HG03521 (cell line): ENCODE results near the gene SHH.
A peak's percentile ranks its signal among the peaks of the same experiment; 100 is the strongest.
"Not testable (repeated sequence)": the region's sequence is repeated elsewhere in the genome, so short reads cannot be mapped to it uniquely, and the experiment has no call there.

Source experiments
- ATAC-seq: cut with Tn5 transposase; IDR thresholded peaks from one replicate; pipeline ENCODE4 v1.9.1; 2021; ENCODE audit warnings: mild to moderate bottlenecking, moderate library complexity; ENCODE audit not compliant: unreplicated experiment

The SHH gene

GRCh38 chr7:155820788-155821187 is 8.5 kb upstream of the SHH start:
- no peak for ATAC-seq

- no peak for ATAC-seq
Measured at GRCh38 chr7:155820246-155820645, 8.0 kb upstream of the SHH start.

- no peak for ATAC-seq
Measured at GRCh38 chr7:155819186-155819585, 6.9 kb upstream of the SHH start.

- ATAC-seq = no peak
Measured at GRCh38 chr7:155818820-155819168, 6.5 kb upstream of the SHH start.

GRCh38 chr7:155818154-155818819 is 6.0 kb upstream of the SHH start:
- no peak for ATAC-seq

GRCh38 chr7:155817515-155817914 is 5.3 kb upstream of the SHH start:
- ATAC-seq = not testable (repeated sequence)

- no peak for ATAC-seq
Measured at GRCh38 chr7:155816996-155817395, 4.7 kb upstream of the SHH start.

GRCh38 chr7:155816192-155816508 is 3.9 kb upstream of the SHH start:
- ATAC-seq = no peak

GRCh38 chr7:155815332-155816191 is 3.3 kb upstream of the SHH start:
- peak; percentile 68 for ATAC-seq

GRCh38 chr7:155814316-155815276 is 2.3 kb upstream of the SHH start:
- ATAC-seq = no peak

- no peak for ATAC-seq
Measured at GRCh38 chr7:155813546-155814315, 1.5 kb upstream of the SHH start.

- ATAC-seq = no peak
Measured at GRCh38 chr7:155813125-155813524, 862 bp upstream of the SHH start.

- no peak for ATAC-seq
Measured at GRCh38 chr7:155811560-155811894, 736 bp downstream of the SHH start.

GRCh38 chr7:155810770-155811559 is 1.3 kb downstream of the SHH start:
- ATAC-seq = no peak

GRCh38 chr7:155809947-155810769 is 2.1 kb downstream of the SHH start:
- ATAC-seq = no peak

- no peak for ATAC-seq
Measured at GRCh38 chr7:155809332-155809946, 2.8 kb downstream of the SHH start.

GRCh38 chr7:155808549-155809331 is 3.5 kb downstream of the SHH start:
- no peak for ATAC-seq
